Spleen (tissue), 7 donors: ENCODE data around the gene GLRX3.

Experiments
- CTCF ChIP-seq, 11 experiments: fragments of 200-600 bp in 7 of 11; fragments of 450-650 bp in 4 of 11; sonication (generic) in 4 of 11; IDR thresholded peaks in 8 of 11; conservative IDR thresholded peaks in 3 of 11; 1 replicate in 7 of 11; 2 replicates in 4 of 11; pipeline versions ENCODE4 v1.4.0 to v1.8.0; 2016 to 2021; ENCODE audit warnings: antibody characterized with exemption in 11 of 11, inconsistent platforms in 4 of 11, mild to moderate bottlenecking in 1 of 11
- POLR2A ChIP-seq, 3 donors: fragments of 450-650 bp; IDR thresholded peaks; one replicate each; pipeline ENCODE4 v1.5.1; 2017; ENCODE audit warnings: antibody characterized with exemption in 3 of 3, mild to moderate bottlenecking in 1 of 3
- POLR2AphosphoS5 ChIP-seq, 3 donors: sonication (generic); formaldehyde crosslinking; IDR thresholded peaks; one replicate each; pipeline ENCODE4 v1.5.1; 2017; ENCODE audit warnings: antibody characterized with exemption in 3 of 3
- donor health status: DM: no; HTN: no; CAD: no; lungs with moderate emphysema.
- donor health status: DM: no; HTN: no; CAD: no.
- donor health status: DM: no; HTN: no; CAD: no.

GRCh38 chr10:130121486-130122079 lies 14.6 kb upstream of the GLRX3 start:
- TF ChIP-seq POLR2A (IDR thresholded peaks at IDR 0.05) (no peak), POLR2AphosphoS5 (IDR thresholded peaks at IDR 0.05) (no peak), CTCF (IDR thresholded peaks at IDR 0.05 in 8 of 11, conservative IDR thresholded peaks at IDR 0.05 in 3 of 11) (no peak)
